HG03060 (cell line): ENCODE results near the gene CSF2RB.

Source experiments
- ATAC-seq: cut with Tn5 transposase; IDR thresholded peaks from one replicate; pipeline ENCODE4 v1.9.1; 2021; ENCODE audit warnings: low read depth, moderate number of reproducible peaks; ENCODE audit not compliant: unreplicated experiment

Gene CSF2RB

DNA sequence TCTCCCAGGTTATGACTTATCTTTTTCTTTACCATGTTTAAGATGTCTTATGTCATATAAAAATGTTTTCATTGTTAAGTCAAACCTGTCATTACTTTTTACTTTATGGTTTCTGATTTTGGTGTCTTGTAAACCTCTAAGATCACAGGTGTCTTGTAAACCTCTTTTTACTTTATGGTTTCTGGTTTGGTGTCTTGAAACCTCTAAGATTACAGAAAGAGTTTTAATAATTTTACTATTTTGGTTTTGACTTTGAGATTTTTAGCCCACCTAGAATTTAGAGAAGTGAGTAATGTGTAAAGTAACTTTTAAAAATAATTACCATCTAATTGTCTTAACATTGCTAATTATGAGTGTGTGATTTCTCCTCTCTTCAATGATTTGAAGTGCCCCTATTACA lies 2.6 kb downstream of the CSF2RB start:
- ATAC-seq, result no peak

DNA sequence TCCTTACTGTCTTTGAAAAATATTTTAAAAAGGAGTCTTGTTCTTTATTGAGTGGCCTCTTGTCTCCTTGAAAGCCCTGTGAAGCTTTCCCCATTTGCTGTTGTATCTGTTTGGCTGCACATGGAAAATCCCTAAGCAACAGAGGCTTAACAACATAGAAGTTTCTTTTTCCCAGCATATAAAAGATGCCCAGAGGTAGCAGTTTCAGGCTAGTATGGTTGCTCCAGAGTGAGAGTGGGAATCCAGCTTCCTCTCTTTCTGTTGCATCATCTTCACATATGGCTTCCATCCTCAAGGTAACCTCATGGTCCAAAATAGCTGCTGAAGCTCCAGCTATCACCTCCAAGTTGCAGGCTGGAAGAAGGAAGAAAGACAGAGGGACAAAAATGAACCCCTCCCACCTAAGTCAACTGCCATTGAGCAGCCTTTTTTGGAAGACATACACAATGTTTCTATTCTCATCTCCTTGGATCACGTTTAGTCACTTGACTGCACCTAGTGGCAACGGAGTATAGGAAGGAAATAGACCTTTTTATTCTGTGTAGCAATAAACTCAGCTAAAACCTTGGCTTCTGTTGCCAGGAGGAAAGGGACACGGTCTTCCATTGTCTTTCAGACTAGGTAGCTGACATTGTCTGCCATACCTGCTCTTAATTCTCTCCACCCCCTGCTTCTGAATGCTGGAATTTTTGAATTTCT lies 5.3 kb downstream of the CSF2RB start:
- ATAC-seq, result no peak

GRCh38 chr22:36921309-36922104 lies 8.1 kb downstream of the CSF2RB start:
- no peak for ATAC-seq

- no peak for ATAC-seq
Observed at GRCh38 chr22:36922105-36922608, 8.7 kb downstream of the CSF2RB start.

GRCh38 chr22:36922711-36923110 lies 9.3 kb downstream of the CSF2RB start:
- ATAC-seq, result no peak

GRCh38 chr22:36923131-36923788 lies 9.8 kb downstream of the CSF2RB start:
- ATAC-seq, result no peak

GRCh38 chr22:36924151-36924698 lies 10.8 kb downstream of the CSF2RB start:
- ATAC-seq, result no peak

DNA sequence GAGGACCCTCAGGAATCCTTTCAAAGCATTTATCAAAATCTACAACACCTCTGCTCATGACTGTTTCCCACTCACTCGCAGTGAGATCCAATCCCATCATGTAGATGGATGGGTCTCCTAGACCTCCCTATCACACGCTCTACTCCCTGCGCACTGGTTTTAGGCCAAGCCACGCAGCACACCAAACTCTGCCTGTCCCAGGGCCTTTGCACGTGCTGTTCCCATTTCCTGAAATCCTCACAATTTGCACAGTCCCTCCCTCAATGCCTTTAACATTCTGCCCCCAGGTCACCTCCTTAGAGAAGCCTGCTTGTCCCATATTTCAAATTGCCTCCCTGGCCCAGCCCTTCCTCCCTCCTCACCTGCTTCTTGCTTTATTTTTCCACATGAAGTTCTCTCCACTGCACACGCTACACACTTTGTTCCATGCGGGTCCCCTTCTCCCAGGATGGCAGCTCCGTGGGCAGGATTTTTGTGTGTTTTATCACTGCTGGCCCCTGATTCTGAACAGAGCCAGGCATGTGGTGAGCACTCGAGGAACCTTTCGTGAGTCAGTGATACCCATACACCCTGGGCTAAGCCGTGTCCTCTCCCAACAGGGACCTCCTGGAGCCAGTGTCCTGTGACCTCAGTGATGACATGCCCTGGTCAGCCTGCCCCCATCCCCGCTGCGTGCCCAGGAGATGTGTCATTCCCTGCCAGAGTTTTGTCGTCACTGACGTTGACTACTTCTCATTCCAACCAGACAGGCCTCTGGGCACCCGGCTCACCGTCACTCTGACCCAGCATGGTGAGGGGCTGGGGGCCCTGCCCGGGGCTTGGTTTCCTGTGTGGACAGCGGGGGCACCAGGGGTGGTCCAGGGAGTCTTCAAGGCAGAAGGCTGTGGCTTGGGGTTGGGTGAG lies 12.2 kb downstream of the CSF2RB start:
- no peak for ATAC-seq

GRCh38 chr22:36926309-36926708 lies 12.9 kb downstream of the CSF2RB start:
- no peak for ATAC-seq

- no peak for ATAC-seq
Observed at GRCh38 chr22:36926721-36927435, 13.4 kb downstream of the CSF2RB start.

DNA sequence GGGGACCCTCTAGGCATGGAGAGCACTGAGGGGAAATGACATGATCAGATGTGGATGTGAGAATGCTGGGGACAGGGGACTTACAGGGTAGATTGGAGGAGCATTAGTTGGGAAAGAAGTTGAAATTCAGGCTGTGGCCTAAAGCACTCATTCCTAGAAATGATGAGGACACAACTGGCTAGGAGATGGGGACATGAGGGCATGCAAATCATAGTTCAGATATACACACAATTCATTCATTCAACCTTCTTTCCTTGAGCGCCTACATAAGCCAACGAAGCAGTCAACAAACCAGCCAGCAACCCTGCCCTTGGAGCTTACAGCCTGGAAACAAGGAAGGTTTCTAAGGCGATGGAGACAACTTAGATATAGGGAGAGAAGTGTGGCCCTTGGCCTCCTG lies 14.2 kb downstream of the CSF2RB start:
- ATAC-seq, result no peak

DNA sequence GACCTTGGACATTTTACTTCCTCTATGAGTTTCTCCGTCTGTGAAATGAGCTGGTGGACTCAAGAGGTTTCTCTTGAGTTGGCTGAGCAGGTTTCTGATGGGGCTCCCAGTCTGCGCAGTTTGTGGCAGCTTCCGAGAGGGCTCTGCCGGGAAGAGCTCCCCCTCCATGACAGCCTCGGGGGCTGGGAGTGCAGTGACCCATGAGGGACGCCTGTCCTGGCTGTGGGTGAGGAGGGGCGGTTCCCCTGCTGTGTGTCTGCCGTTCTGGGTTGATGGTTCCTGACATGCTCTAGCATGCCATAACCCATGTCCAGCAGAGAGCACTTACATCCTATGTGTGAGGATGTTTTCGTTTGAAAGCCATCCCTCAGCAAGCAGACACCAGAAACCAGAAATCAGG lies 14.8 kb downstream of the CSF2RB start:
- no peak for ATAC-seq

GRCh38 chr22:36928786-36929535 lies 15.5 kb downstream of the CSF2RB start:
- ATAC-seq, result no peak

DNA sequence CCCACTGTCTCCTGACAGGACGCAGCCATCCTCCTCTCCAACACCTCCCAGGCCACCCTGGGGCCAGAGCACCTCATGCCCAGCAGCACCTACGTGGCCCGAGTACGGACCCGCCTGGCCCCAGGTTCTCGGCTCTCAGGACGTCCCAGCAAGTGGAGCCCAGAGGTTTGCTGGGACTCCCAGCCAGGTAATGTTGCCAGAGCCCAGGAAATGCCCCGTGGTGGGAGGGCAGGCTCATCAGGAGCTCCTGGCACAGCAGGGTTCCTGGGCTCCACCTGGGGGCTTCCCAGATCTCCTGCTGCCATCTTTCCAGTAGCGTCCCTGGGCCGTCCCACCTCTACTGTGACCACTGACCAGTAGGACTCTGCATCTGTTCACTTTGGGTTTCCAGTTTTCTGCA lies 16.2 kb downstream of the CSF2RB start:
- no peak for ATAC-seq

GRCh38 chr22:36930041-36930935 lies 16.9 kb downstream of the CSF2RB start:
- no peak for ATAC-seq

GRCh38 chr22:36931446-36931845 lies 18.0 kb downstream of the CSF2RB start:
- ATAC-seq, result no peak

- ATAC-seq, result no peak
Observed at GRCh38 chr22:36933629-36934417, 20.4 kb downstream of the CSF2RB start.
